H54 (cell line): Measurements from ENCODE around the gene CCDC60.
A peak's percentile ranks its signal among the peaks of the same experiment; 100 is the strongest.

Source experiments
- DNase-seq: peaks from one replicate; pipeline ENCODE4 v3.0.0; 2011; ENCODE audit warnings: low spot score, mixed read lengths; ENCODE audit not compliant: insufficient read length
- FAIRE-seq: peaks from 3 replicates; lab custom pipeline; 2011; peaks lifted over from hg19 to GRCh38; lab: Jason Lieb, UNC
- POLR2A ChIP-seq: IDR thresholded peaks from 2 replicates; pipeline ENCODE4 v1.6.1; 2011; ENCODE audit warnings: low read depth, mild to moderate bottlenecking, low read length

CCDC60 gene

GRCh38 chr12:119423285-119423684 lies 88.8 kb downstream of the CCDC60 start:
- TF ChIP-seq POLR2A: no peak
- DNase-seq (no peak), FAIRE-seq (no peak)

GRCh38 chr12:119425623-119426022 lies 91.1 kb downstream of the CCDC60 start:
- no peak for TF ChIP-seq POLR2A
- no peak for FAIRE-seq
- DNase-seq: no peak

GRCh38 chr12:119431151-119431550 lies 96.6 kb downstream of the CCDC60 start:
- DNase-seq (no peak), FAIRE-seq (no peak)
- no peak for TF ChIP-seq POLR2A

- FAIRE-seq (no peak), DNase-seq (no peak)
- TF ChIP-seq POLR2A: no peak
Measured at GRCh38 chr12:119432949-119433348, 98.4 kb downstream of the CCDC60 start.

GRCh38 chr12:119440803-119441360 lies 106.4 kb downstream of the CCDC60 start:
- no peak for TF ChIP-seq POLR2A
- no peak for DNase-seq
- no peak for FAIRE-seq

GRCh38 chr12:119444462-119445044 lies 110.0 kb downstream of the CCDC60 start:
- no peak for TF ChIP-seq POLR2A
- DNase-seq: peak; percentile 31
- peak; percentile 88 for FAIRE-seq

GRCh38 chr12:119446459-119446858 lies 111.9 kb downstream of the CCDC60 start:
- DNase-seq (peak; percentile 11), FAIRE-seq (peak; percentile 20)
- no peak for TF ChIP-seq POLR2A

- TF ChIP-seq POLR2A: no peak
- no peak for DNase-seq
- no peak for FAIRE-seq
Measured at GRCh38 chr12:119447126-119447525, 112.6 kb downstream of the CCDC60 start.

- TF ChIP-seq POLR2A: no peak
- DNase-seq (no peak), FAIRE-seq (no peak)
Measured at GRCh38 chr12:119447618-119448017, 113.1 kb downstream of the CCDC60 start.

- DNase-seq (no peak), FAIRE-seq (no peak)
- TF ChIP-seq POLR2A: no peak
Measured at GRCh38 chr12:119448611-119449131, 114.1 kb downstream of the CCDC60 start.

GRCh38 chr12:119450771-119451170 lies 116.2 kb downstream of the CCDC60 start:
- no peak for TF ChIP-seq POLR2A
- DNase-seq (no peak), FAIRE-seq (no peak)

GRCh38 chr12:119456824-119457223 lies 122.3 kb downstream of the CCDC60 start:
- DNase-seq (no peak), FAIRE-seq (no peak)
- TF ChIP-seq POLR2A: no peak

GRCh38 chr12:119457271-119457670 lies 122.7 kb downstream of the CCDC60 start:
- no peak for FAIRE-seq
- no peak for TF ChIP-seq POLR2A

GRCh38 chr12:119459481-119459880 lies 125.0 kb downstream of the CCDC60 start:
- DNase-seq: no peak
- FAIRE-seq: no peak
- no peak for TF ChIP-seq POLR2A

More at GRCh38 chr12:119457271-119457670, 122.7 kb downstream of the CCDC60 start:
- DNase-seq: no peak

- TF ChIP-seq POLR2A: no peak
- no peak for FAIRE-seq
- DNase-seq: no peak
Measured at GRCh38 chr12:119460876-119461275, 126.3 kb downstream of the CCDC60 start.
